ENCODE results near the gene HOMER2.
A peak's percentile ranks its signal among the peaks of the same experiment; 100 is the strongest.

The HOMER2 gene

DNA sequence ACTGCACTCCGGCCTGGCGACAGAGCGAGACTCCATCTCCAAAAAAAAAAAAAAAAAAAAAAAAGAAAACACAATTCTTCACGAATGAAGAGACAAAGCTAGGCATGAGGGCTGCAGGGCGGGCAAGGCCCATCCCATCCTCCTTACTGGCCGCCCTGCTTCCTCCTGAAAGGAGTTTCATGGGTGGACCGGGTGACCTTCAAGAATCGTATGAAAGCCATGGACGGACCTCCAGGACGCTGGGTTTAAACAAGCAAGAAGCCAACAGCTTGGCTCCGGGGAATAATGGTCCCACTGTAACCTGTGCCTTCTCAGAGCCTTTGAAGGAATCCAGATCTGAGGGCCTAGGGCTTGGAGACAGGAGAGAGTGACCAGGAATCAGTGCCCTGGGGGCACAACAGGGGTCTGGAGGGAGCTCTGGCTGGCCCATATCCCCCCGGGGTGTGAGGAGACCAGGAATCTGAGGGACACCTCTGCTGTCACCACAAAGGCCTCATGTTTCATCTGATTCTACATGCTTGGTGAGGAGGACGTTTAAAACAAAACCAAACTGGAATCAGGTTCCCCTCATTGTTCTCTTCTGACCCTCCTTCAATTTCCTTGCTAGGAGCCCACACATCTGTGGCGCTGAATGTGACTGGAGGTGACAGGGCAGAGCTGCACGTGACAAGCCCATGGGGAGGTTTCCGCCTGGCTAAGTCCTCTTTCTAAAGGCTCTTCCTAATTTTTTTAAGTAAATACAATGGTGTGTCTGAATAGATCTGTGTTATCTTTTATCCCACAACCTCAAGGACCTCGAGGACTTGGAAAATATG lies 97.0 kb downstream of the HOMER2 start:
- DNase-seq, result no peak

DNA sequence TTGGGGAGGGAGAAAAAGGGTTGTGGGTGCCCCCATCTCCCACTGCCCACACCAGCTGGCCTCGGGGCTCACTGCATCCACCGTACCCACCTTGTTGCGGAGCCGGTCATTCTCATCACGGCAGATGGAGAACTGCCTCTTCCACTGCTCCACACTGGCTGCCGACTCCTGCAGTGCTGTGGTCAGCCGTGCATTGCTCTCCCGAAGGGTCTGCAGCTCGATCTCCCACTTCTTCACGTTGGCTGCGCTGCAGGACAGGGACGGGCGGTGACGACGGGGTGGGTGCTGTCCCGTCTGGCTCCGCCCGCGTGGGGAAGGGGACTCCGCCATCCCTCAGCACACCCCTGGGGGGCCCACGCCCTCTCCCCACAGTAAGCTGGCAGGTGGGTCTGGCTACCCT lies 98.0 kb downstream of the HOMER2 start:
- DNase-seq, result no peak

DNA sequence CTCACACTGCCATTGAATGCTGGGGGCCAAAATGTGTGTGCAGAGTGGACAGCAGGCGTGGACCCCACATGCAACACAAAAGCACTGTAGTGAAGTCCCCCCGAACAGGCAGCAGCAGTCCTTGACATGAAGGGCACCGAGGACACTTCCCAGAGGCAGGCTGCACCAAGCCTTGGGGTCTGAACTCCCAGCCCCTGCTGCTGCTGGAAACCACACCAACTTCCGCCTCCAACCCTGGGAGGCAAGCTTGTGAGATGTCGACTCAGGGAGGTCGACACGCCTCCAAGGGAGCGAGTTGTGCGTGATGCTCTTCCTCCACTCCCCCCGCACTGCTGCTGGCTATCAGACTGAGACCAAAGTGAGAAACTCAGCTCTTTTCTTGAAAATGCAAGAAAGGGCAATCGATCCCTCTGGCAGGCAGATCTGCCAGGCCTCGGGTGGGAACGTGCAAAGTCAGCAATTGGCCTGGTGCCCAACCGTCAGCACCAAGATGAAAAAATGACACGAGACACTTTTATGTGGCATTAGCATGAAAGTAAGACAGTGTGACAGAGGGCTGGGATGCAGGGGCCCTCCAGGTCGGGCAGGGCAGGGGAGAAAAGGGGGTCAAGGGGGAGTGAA lies 99.5 kb downstream of the HOMER2 start:
- DNase-seq, result no peak

DNA sequence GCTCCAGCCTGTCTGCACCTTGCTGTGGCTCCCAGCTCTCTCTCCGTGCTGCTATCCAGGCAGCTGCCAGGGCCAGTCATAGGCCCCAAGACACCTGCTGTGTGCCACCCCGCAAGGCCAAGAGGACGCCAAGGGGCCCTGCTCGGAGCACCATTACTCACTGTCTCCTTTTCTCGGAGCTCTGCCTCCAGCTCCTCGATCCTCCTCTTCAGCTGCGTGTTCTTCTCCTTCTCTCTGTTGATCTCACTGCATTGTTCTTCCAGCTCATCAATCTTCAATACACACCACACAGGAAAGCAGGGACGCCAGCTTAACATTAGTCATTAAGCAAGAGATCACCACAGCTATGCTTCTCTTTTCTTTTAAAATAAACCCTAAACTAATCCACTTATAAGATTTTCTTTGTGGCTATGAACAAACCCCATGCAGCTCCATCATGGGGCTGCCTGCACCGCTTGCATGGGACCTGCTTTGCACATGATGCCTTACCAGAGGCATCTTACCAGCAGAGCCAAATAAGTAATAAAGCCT lies 100.5 kb downstream of the HOMER2 start:
- DNase-seq, result no peak

DNA sequence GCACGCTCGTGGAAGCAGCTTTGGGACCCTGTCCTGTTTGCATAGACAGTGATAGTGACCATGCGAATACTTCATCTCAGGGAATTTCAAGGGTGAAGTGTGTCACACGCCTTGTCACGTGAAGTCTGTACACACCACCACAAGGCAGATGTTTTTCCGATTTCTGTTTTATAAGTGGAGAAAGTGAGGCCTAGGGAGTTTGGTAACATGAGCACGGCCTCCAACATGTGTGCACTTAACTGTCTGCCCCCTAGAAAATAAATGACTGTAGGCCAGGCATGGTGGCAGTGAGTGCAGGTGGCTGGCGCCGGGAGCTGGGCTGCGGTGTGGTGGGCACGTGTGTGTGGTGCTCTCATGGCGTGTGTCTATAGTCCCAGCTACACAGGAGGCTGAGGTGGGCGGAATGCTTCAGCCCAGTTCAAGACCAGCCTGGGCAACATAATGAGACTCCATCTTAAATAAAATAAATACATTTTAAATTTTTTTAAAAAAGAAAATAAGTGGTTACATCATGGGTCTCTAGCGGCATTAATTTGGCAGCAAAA lies 101.1 kb downstream of the HOMER2 start:
- no peak for DNase-seq

DNA sequence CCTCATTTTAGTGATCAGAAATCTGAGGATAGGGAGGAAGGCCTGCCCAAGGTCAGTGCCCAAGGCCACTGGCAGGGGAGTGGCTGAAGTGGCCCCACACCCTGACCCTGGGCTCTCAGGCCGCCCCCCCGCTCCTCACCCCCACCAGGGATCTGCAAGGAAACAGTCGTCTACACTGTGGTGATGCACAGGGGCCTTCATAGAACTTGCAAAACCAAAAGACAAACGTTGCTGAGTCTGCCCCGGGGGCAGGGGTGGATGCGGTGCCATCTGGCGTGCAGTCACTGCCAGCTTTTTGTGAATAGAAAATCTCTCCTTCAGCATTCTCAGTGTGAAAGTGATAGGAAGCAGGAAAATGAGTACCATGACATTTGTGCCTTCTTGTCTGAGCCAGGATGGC lies 101.8 kb downstream of the HOMER2 start:
- no peak for DNase-seq

DNA sequence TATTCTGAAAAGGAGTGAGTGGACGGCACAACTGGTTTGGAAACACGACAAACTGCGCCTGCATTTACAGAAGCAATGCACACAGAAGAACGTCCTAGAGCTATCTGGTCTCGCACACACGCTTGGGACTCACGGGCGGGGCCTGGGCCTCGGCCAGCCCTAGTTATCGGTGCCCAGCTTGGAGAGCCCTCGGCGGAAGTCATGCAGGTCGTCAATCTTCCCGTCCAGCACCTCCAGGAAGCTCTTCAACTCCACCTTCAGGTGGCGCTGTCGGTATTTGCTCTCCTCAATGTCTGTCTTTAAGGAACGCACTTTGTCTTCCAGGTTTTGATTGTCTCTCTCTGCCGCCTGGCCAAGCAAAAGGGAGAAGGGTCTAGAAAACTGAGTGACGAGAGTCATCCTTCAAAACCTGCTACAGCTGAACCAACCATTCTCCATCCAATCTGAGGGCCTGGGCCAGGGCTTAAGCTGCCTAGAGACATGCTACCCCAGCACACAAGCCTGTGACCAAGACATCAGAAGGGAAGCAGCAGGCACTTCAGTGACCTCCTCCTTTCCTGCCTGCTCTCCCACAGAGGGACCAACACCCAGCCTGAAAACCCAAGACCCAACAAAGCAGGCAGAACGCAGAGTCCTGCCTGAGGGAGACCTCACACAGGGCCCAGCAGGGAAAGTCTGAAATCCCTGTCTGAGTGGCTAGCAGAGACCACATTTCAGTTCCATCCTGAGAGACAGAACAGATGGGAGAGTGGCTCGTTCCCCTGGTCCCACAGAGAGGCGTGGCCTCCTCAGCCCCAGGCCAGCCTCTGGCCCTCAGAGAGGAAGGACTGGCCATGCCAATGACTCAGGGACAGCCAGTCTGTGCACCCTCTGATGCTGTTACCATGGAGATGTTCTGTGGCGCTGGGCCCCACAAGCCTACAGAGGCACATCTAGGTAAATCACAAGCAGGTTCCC lies 102.7 kb downstream of the HOMER2 start:
- DNase-seq, result peak; percentile 48

DNA sequence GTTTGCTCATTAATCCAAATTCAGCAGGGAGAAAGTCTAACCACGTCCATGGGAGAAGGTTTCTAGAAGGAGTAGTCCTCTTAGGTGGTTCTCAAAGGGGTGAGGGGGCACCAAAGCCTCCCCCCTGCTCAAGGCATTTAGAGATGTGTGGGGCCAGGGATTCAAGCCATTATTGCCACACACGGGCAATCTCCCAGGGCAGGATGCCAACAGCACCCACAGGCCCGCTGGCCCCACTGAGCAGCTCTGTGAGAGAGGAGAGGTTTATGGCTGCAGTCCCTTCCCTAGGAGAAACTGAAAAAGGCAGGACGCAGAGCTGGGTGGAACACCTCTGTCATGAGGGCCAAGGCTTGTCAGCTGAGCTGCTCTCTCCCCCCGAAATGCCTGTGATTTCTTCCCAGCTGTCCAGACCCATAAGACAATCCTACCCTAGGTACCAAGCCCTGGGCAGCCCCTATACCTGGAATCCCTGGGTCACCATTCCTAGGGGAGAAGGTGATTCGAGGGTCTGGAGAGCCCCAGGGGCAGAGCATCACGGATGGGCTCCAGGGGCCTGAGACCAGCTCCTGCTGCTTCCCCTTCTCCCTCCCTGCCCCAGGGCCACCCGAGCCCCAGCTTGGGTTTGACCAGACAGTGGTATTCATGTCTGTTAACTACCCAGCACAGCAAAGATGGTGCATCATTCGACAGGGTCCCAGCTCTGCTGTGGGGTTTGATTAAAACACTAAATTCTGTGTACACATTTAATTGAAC lies 104.1 kb downstream of the HOMER2 start:
- no peak for DNase-seq

DNA sequence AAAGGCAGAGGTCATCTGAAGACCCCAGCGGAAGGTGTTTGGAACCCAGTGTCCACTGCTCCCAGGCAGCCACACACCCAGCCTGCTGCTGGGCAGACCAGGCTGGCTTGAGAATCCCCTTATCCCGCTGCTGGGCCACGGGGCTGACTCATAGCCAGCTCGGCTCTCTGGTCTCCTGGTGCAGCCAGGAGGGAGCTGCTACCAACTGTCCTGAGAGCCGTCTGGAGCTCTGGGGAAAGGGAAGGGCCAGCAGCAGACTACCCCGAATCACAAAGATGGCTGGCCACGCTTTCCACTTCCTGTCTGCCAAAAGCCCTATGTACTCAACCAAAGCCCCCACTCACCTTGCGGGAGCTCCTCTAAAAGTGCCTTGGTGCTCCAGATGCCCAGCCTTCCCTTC lies 104.8 kb downstream of the HOMER2 start:
- no peak for DNase-seq

DNA sequence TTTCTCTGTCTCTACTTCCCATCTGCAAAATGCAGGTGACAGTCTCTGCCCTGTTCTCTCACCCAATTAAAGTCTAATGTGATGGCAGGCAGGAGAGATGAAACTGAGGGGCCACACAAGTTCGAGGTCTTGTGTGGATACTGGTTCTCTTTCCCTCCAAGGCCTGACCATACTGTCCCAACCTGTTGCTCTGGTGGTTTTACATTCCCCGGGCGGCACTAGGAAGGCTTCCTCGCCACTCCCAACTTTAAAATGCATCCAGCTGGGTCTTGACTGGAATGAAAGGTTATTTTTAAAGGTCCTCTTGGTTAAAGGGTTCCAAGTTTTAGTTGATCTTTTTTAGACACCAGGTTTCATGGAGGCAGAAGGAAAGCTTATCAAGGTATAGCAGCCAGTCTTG lies 105.9 kb downstream of the HOMER2 start:
- DNase-seq, result no peak

DNA sequence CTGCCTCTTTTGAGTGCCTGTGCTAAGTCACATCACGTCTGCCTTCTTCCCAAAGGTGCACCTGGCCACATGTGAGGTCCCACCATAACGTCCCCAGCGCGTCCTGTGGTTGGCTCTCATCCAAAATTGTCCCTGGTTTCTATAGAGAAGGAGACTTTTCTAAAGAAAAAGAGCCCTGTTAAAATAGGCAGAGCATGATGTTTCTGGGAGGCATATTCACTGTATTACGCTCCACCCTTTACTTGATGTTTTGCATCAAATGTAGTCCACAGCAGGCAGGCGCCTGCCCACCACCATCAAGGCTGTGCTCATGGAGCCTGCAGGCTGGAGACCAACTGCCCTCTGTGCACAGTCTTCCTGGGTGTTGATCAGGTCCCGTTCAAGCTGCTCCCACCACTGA lies 106.8 kb downstream of the HOMER2 start:
- DNase-seq, result no peak

DNA sequence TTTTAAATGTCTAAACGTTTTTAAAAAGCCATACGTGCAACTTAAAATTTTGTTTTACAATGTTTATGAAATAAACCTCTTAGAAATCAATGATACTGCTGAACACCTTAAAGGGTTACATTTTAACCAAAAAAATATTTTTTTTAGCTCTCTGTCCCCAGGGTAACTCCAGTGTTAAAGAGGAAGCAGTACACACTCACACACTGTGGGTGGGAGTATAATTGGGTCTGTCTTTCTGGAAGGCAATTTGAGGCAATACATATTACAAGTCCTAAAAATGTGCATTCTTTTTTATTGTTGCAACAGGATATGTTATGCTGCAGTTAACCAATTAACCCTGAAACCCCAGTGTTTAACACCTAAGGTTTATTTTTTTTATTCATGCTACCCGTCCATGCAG lies 109.0 kb downstream of the HOMER2 start:
- DNase-seq, result no peak

DNA sequence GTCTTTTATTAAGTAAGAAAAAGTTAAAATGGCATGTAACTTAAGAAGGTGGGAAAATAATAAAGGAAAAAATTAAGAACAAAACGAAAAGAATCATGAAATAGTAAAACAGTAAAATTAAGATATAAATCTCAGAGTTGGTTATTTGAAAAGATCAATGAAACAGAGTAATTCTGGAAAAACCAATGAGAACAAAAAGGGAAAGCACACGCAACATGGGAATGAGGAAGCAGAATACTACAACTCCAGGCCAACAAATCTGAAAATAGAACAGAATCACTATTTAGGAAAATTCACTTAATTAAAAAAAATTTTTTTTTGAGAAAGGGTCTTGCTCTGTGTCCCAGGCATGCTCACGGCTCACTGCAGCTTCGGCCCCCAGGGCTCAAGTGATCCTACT lies 112.4 kb downstream of the HOMER2 start:
- no peak for DNase-seq

DNA sequence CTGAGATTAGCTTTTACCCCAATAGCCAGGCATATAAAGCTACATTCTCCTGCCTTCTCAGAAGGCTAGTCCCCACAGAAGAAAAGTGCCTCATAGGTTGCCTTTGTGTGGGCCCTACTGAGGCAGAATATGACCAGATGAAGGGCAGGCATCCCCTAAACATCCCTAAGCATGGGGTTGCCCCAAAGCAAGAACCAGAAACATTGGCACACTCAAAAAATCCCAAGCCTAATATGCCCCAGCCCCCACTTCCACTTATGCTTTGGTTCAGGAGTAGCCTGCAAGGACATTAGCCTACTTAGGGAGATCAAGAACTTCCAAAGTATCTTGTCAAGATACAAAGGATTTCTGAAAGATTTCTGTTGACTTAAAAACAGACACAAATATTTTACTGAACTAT lies 113.4 kb downstream of the HOMER2 start:
- no peak for DNase-seq

DNA sequence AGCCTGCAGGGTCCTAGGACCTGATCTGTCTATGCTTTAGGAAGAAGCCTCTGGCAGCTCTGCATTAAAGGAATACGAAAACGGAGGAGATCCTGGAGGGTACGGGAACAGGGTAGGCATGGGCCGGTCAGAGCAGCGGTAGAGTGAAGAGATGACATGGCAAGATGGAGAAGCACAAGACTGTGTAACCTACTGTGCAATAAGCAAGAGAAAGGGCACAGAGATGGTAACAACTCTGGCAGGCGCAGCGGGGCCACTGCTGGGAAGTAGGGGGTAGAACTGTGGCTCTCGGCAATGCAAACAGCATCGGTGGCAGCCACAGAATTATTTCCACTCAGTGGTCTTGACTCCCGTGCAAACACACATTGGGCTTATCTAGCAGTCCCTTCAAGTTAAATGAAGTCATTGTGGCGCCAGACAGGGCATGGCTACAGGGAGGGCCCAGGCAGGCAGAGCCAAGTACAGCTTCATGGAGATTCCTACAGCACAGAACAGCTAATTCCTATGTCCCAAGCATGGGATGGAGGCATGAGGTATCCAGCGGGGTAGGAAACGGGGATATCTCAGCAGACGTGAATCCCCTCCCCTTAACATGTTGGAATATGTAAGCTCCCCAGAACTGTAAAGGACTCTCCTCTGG lies 114.3 kb downstream of the HOMER2 start:
- no peak for DNase-seq

DNA sequence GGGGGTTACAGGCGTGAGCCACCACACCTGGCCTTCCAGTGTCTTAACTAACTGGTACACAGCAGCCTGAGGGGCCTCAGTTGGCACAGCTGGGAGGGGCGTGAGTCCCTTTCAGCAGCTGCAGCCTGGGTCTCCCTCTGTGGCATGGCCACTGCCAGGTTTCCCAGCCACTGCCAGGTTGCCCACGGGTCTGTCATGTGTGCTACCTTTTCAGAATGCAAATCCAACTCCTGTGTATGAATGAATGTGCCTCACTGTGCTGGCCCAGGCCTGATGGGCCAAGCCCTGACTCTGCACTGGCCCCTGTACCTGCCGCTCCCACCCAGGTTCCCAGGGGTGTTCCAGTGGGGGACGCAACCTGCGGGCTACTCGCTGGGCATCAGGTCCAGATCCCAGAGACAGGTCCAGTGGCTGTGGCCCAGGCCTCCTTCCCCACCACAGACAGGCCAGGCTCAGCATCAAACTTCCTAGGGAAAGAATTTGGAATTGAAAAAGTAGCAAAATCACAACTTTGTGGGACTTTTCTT lies 117.1 kb downstream of the HOMER2 start:
- no peak for DNase-seq

DNA sequence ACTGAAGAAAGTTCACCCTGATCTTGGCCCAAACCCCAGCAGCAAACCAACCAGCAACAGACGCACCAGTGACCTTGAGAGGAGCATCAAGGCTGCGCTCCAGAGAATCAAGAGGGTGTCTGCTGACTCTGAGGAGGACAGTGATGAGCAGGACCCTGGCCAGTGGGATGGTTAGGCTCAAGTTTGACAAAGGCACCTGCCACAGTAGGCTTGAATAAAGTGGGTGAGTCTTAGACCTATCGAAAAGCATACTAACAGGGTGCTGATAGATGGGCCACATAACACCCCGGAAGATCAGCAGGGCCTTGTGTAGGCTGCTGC lies 119.2 kb downstream of the HOMER2 start:
- DNase-seq, result no peak

DNA sequence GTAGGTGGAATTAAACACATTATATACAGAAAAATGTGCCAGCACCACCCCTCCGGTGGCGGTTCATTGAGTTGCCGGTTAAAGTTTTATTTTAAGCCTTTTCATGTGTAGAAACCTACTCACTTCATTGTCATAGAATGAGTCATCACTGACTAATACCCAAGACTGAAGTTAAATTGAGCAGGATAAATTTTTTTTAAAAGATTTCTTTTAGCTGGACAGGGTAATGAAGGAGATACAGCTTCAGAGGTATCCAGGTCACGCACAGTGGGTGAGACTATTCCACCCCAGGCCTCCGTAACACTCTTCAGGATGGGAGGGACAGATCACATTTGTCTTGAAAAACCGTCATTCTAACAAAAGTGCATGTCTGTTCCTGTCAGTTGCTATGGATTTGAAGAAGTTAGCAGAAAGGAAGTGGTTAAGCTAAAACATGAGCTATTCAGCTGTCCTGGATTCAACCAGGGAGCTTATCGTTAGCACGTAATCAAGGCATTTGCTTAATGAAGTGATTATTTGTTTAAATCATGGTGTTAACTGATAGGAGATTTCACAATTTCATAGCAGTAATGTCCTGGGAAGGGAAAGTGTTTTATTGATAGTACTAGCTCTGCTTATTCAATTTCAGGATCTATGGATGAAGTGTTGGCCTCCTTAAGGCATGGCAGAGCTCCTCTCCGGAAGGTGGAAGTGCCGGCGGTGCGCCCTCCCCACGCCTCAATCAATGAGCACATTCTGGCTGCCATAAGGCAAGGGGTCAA lies 119.7 kb downstream of the HOMER2 start:
- DNase-seq, result no peak

DNA sequence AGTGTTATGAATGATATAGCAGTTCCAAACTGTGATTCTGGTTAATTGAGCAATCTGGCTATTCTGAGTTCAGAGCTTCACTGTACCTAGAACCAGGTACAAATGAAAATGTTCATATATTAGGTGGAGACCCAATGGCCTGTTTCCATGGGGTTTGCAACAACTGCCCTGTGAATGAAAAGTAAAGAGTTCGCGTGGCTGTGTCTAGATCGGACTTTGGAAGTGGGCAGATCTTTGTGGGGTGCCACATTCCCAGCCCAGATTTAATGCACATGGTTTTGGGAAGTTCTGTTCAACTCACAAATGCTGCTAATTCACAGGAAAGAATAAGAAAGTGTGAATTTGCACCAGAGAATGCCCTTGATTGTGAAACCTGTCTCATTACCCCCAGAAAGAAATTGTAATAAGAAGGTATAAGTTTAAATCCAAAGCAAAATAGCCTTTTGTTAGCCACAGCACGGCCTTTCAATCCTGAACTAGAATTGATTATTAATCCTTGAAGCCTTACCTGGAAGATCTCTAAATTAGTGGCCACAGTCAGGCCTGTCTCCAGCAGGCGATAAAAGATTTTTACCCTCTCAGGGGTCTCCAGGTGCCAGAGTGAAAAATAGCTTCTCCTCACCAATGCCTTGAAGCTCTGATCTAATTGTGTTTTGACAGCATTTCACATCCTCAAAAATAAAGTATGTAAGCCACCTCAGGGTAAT lies 120.5 kb downstream of the HOMER2 start:
- no peak for DNase-seq

Measured in NCI-H2081 treated with DMSO at 0.1 percent for 48 hours (cell line).